Smooth muscle cell (in vitro differentiated cells): ENCODE measurements around the gene OR10A5. TPM values are rescaled to one million over a fixed set of nuclear protein-coding genes. Genes with fewer than 3 reads are reported as not detected.
"Not testable (repeated sequence)": the region's sequence is repeated elsewhere in the genome, so short reads cannot be mapped to it uniquely, and the experiment has no call there.

ENCODE experiments used
- DNase-seq: peaks from one replicate; lab custom pipeline; 2025; ENCODE audit not compliant: unreplicated experiment; lab: John Stamatoyannopoulos, UW
- H2AFZ ChIP-seq: fragments of 200-600 bp; sonication (generic); 2 replicates; pipeline ENCODE4 v1.6.0; 2016; ENCODE audit warnings: antibody characterized with exemption, low read depth, mild to moderate bottlenecking
- H3F3A ChIP-seq: fragments of 200-600 bp; sonication (generic); 2 replicates; pipeline ENCODE4 v1.6.0; 2017; ENCODE audit warnings: antibody characterized with exemption, low read depth
- H3K27ac ChIP-seq: fragments of 200-600 bp; sonication (generic); 2 replicates; pipeline ENCODE4 v1.5.1; 2016; ENCODE audit warnings: low read depth, mild to moderate bottlenecking
- H3K27me3 ChIP-seq: fragments of 200-600 bp; sonication (generic); 2 replicates; pipeline ENCODE4 v1.6.1; 2016; ENCODE audit warnings: low read depth, mild to moderate bottlenecking
- H3K36me3 ChIP-seq: fragments of 200-600 bp; sonication (generic); 2 replicates; pipeline ENCODE4 v1.5.1; 2016; ENCODE audit warnings: low read depth
- H3K4me1 ChIP-seq: fragments of 200-600 bp; sonication (generic); 2 replicates; pipeline ENCODE4 v1.5.1; 2016; ENCODE audit warnings: low read depth
- H3K4me2 ChIP-seq: fragments of 200-600 bp; sonication (generic); 2 replicates; pipeline ENCODE4 v1.6.0; 2016; ENCODE audit warnings: mild to moderate bottlenecking
- H3K4me3 ChIP-seq: fragments of 200-600 bp; sonication (generic); 2 replicates; pipeline ENCODE4 v1.5.1; 2016; ENCODE audit warnings: mild to moderate bottlenecking
- H3K79me2 ChIP-seq: fragments of 200-600 bp; sonication (generic); 2 replicates; pipeline ENCODE4 v1.6.0; 2016; ENCODE audit warnings: low read depth, mild to moderate bottlenecking
- H3K9ac ChIP-seq: fragments of 200-600 bp; sonication (generic); 2 replicates; pipeline ENCODE4 v1.6.0; 2016; ENCODE audit warnings: low read depth
- H3K9me3 ChIP-seq: fragments of 200-600 bp; sonication (generic); replicated peaks from 2 replicates; pipeline ENCODE4 v1.5.1; 2016; ENCODE audit warnings: low read depth
- H4K20me1 ChIP-seq: fragments of 200-600 bp; sonication (generic); 2 replicates; pipeline ENCODE4 v1.6.0; 2016; ENCODE audit warnings: low read depth
- CTCF ChIP-seq: fragments of 200-600 bp; sonication (generic); IDR thresholded peaks from 2 replicates; pipeline ENCODE4 v1.5.1; 2017; ENCODE audit warnings: borderline replicate concordance, mild to moderate bottlenecking, antibody characterized with exemption; ENCODE audit not compliant: insufficient read depth, poor library complexity, severe bottlenecking
- WGBS: methylation state at CpG from one replicate; pipeline ENCODE4 v1.1.7; 2016; ENCODE audit warnings: low lambda C conversion rate; 5-methylcytosine and 5-hydroxymethylcytosine counted together
- polyA plus RNA-seq: library from polyadenylated mRNA; unstranded; fragments of >200 nt; fragmentation: Nextera tagmentation; extraction: Ambion mirVana; gene quantifications from 2 replicates; pipeline ENCODE4 v1.2.1, GENCODE V29; 2016
- total RNA-seq: library from RNA; depleted of rRNA; stranded (reverse); fragments of >200 nt; gene quantifications from 2 replicates; pipeline ENCODE4 v1.2.3, GENCODE V29; 2014

OR10A5 gene
- total and polyA plus RNA-seq, 2 experiments from 2014 or later, result not detected

DNA sequence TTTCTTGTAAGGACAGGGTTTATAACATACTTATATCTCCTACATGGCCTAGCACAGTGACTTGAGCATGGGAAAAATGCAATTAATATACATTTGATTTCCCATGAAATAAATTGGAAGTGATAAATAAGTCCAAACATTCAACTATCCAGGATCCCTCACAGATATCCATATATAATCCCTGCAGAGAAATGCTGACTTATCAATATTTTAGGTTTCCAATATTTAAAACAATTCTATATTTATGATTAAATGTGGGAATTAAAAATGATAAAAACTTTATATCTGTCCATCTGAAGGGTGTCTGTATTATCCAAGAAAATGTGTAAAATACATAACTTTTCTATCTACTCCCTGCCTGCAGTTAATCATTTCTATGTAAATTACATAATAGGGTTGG, 37.3 kb downstream of the OR10A5 start:
- H3K4me1 ChIP-seq, result no peaks in the 10 kb centered on the region
- no peaks in the 10 kb centered on the region for H3K79me2 ChIP-seq
- H3K4me3 ChIP-seq, result no peak overlapping the region
- H3K36me3 ChIP-seq, result no peaks in the 10 kb centered on the region
- no peak overlapping the region for H3K27ac ChIP-seq
- H3K9ac ChIP-seq, result no peak overlapping the region
- H3K9me3 ChIP-seq, result no peaks in the 10 kb centered on the region
- no peak for TF ChIP-seq CTCF
- H3F3A ChIP-seq, result no peaks in the 10 kb centered on the region
- no peaks in the 10 kb centered on the region for H4K20me1 ChIP-seq
- no peak overlapping the region for H2AFZ ChIP-seq
- H3K4me2 ChIP-seq, result no peak overlapping the region
- H3K27me3 ChIP-seq, result no peaks in the 10 kb centered on the region
- no peak for DNase-seq

GRCh38 chr11:6887711-6888110, 42.2 kb downstream of the OR10A5 start:
- not testable (repeated sequence) for H3K4me2 ChIP-seq, H3F3A ChIP-seq, H3K27ac ChIP-seq, H3K9me3 ChIP-seq, DNase-seq, H3K79me2 ChIP-seq, H3K4me1 ChIP-seq, H3K9ac ChIP-seq, H2AFZ ChIP-seq, H3K4me3 ChIP-seq, H3K36me3 ChIP-seq, H3K27me3 ChIP-seq, H4K20me1 ChIP-seq
- 96% methylated on average over 5 of the region's 5 CpGs for WGBS

DNA sequence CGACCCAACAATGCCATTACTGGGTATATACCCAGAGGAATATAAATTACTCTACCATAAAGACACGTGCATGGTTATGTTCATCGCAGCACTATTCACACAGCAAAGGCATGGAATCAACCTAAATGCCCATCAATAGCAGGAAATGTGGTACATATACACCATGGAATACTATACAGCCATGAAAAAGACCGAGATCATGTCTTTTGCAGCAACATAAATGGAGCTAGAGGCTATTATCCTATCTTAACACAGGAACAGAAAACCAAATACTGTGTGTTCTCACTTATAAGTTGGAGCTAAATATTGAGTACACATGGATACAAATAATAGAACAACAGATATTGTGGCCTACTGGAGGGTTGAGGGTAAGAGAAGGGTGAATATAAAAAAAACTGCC, 43.3 kb downstream of the OR10A5 start:
- WGBS, result 95% methylated on average over 4 of the region's 4 CpGs

DNA sequence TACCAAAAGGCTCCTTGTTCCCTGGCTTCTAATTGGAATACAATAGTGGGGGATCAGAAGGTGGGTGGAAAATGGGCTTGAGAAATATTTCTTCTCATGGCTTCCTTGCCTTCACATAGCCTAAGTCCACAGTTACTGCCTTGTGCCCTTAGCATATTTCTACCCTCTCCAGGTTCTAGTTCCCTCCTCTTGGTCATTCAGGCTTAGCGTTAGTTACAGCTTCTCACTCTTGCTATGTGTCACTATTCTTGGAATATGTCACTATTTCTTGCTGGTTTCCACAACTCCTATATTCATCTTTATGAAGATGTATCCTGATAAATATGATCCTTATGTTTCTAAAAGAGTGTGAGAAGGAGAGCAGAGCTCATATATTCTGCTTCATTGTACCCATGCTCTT, 44.4 kb downstream of the OR10A5 start:
- Histone ChIP-seq H3K9ac (no peak overlapping the region), H3K4me1 (no peaks in the 10 kb centered on the region), H2AFZ (no peak overlapping the region), H3K79me2 (no peaks in the 10 kb centered on the region), H3K27me3 (no peaks in the 10 kb centered on the region), H3K4me3 (no peak overlapping the region), H3K9me3 (no peaks in the 10 kb centered on the region), H3K27ac (no peak overlapping the region), H3K36me3 (no peaks in the 10 kb centered on the region), H4K20me1 (no peaks in the 10 kb centered on the region), H3K4me2 (no peak overlapping the region), H3F3A (no peaks in the 10 kb centered on the region)
- 88% methylated on average over 1 of the region's 1 CpG for WGBS
- DNase-seq, result no peak
- TF ChIP-seq CTCF, result no peak

More for the DNA sequence above, 43.3 kb downstream of the OR10A5 start:
- Histone ChIP-seq H3K4me2 (no peak overlapping the region), H4K20me1 (no peaks in the 10 kb centered on the region), H3K9me3 (no peaks in the 10 kb centered on the region), H3K4me3 (no peak overlapping the region), H2AFZ (no peak overlapping the region), H3K36me3 (no peaks in the 10 kb centered on the region), H3F3A (no peaks in the 10 kb centered on the region), H3K27ac (no peak overlapping the region), H3K27me3 (no peaks in the 10 kb centered on the region), H3K79me2 (no peaks in the 10 kb centered on the region), H3K4me1 (no peaks in the 10 kb centered on the region), H3K9ac (no peak overlapping the region)
- DNase-seq, result no peak
- no peak for TF ChIP-seq CTCF
